Activated CD4-positive, alpha-beta T cell treated with anti-CD3 and anti-CD28 coated beads, Interleukin-2, amount 50 U/mL, for 24 hours (primary cell): ENCODE results near the gene SERF2.
"Not testable (repeated sequence)": the region's sequence is repeated elsewhere in the genome, so short reads cannot be mapped to it uniquely, and the experiment has no call there.

Experiments used
- DNase-seq, 2 donors: peaks; one replicate each; pipeline ENCODE4 v3.0.0-alpha.2; 2020; ENCODE audit warnings: low read depth in 1 of 2, low spot score in 1 of 2

The SERF2 gene

DNA sequence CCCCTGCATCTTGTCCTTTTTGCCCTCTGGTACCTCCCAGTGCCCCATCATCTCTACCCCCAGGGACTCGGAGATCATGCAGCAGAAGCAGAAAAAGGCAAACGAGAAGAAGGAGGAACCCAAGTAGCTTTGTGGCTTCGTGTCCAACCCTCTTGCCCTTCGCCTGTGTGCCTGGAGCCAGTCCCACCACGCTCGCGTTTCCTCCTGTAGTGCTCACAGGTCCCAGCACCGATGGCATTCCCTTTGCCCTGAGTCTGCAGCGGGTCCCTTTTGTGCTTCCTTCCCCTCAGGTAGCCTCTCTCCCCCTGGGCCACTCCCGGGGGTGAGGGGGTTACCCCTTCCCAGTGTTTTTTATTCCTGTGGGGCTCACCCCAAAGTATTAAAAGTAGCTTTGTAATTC is 1.5 kb downstream of the SERF2 start:
- DNase-seq, result no peak

DNA sequence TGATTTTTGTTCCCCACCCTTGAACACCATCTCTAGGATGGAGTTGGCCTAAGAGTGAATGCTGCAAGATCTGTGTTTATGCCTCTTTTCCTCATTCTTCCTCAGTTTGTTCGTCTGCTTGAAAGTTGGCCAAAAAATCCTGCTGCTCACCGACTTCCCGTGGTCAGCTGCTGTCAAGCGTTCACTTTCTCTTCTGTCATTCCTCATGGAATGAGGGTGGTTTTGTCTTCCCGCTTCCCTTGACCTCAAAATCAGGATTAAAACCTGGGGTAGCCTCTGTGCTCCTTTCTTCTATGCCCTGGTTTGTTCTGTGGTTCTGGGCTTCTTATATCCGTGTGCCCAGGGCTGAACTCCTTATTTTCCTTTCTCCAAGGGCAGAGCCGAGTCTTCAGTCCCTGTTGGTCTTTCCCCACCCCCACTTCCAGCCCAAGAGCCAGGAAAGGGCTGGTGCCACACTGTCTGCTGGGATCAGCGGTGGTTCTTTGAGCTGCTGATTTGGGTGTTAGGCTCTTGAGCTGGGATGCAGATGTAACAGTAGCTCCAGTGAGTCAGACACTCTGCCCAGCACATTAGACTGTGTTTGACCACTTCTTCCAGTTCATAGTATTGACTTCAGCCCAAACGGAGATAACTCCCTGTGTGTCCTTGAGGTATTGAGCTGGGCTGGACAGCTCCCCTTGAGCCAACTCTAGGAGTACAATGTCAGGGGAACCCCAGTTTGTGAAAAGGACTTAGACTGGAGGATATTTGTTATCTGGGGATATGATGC is 2.3 kb downstream of the SERF2 start:
- DNase-seq, result no peak

DNA sequence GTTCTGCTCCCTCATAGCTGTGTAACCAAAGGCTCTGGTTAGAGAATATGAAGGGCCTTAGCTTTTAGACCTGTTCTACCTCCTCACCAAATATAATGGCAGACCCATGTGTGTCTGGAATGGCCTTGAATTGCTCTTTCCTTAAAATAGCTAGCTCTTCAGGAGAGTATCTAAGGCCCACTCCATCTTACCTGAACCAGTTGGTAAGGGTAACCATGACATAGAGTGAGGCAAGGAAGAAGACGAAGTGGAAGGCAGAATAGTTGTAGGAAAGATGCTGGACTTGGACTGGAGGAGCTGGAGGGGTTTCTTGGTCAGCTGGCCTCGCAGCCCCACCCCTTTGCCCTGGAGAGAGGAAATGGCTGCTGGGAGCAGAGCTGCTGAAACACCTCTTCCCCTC is 3.1 kb downstream of the SERF2 start:
- no peak for DNase-seq

DNA sequence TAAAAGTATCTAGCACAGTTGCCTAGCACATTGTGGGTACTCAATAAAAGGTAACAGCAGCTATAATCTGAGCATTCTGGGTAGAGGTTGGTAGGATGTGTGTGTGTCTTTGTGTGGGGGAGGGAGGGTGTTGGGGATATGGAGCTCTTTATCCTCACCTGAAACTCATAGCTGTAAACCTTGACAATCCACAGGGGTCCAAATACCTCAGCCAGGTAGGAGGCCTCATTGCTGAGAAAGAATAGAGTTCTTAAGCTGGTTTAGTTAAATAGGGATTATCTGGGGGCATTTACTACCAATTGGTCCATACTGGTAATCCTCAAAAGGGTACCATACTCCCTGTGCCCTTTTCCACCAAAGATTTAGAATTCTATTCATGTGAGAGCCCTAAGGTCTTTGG is 3.9 kb downstream of the SERF2 start:
- DNase-seq, result no peak

DNA sequence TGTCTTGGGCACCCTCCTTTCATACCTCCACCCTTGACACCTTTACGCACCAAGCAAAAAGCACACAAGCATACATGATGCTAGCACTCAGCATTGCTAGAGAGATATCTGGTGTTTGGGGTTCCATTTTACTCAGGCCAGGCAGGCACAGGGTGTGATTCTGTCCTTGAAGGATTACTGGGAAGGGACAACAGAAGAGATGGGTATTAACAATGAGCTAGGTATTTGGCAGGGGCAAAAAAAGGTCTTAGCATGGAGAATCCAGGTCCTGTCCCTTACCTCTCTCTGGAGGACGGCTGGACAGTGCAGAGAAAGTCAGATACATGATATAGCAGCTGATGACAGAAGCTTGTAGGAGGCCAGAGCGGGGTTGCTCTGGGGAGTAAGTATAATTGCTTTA is 4.4 kb downstream of the SERF2 start:
- DNase-seq, result no peak

DNA sequence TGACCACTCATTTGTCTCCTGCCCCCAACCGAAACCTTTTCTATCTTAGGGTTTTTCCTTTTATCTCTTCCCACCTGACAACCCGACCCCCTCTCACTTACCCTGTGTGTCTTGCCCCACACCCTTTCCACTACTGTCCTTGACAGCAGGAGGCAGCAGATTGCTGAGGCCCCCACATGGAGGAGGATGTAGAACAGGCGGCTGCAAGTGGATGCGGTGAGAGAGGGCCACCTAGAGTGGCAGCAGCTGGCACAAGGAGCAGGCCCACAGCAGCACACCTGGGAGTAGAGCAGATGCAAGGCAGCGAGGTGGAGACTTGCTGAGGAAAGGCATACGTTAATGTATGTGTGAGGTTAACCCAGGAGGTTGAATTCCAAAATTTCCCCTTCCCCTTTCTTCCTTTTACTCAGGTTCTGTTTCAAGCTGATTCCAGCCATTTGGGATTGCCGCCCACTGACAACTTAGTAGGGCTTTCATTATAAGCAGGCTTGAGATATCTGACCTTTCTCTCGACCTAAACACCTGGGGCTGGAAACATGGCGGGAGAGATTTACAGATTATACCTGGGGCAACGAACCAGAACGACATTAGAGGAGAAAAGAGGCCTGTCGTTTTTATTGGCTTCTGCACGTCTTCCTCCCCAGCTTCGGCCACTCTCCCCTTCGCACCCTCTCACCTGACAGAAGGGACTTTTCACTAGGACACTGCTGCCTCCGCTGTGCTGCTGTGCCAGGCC is 7.3 kb downstream of the SERF2 start:
- DNase-seq, result no peak

DNA sequence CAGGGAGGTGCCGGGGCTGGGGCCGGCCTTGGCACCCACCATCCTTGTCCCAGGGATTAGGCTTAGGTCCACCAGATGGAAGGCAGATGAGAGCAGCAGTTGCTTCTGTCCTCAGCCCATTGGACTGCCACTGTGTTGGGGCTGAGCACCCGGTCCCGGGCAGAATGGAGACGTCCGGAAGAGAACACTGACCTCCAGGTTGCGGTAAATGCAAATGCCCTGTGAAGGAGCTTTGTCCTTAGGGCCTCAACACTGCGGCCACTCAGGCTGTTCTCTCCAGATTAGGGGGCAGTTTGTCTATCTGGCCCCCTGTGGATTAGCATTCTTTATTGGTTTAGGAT is 7.8 kb downstream of the SERF2 start, which contains the start of gene SERINC4:
SERINC4 (minus strand) TSS at position 276 of the 341 bp plus-strand sequence; CDS start at position 42, 234 bp downstream.
- DNase-seq, result no peak

DNA sequence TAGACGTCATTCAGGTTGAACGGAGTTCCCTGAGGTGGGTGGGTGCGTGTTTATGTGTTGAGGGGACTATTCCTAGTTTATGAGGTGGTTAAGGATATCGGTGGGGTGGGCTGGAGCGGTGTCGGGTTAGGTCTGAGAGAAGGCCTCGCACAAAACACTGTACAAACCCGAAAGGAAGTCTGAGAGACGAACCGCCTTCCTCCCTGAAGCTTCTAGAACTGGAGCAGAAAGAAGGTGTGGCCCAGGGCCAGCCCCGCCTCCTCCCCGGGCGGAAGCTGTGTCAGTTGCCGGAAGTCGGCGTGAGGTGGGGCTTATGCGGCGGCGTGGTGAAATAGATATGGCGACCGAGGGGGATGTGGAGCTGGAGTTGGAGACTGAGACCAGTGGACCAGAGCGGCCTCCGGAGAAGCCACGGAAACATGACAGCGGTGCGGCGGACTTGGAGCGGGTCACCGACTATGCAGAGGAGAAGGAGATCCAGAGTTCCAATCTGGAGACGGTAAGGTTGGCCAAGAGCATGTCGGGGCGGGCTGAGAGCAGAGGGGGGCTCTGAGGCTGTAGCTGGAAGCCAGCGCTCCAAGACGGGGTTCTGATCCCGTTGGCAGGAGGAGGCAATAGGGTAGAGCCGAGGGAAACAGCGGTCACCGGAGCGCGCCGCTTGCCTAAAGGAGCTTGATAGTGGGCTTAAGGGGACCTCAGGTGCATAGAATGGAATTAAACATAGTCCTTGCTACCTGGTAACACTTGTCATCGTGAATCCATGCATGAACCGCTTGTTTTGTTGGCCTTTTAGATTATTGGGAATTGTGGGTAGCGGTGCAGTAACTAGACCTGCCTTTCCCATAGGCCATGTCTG is 8.4 kb downstream of the SERF2 start, which contains the start of gene HYPK:
HYPK (plus strand) TSS at position 314 of the 856 bp plus-strand sequence; CDS start at position 338, 24 bp downstream.
- DNase-seq, result peak; percentile 81 to 88

DNA sequence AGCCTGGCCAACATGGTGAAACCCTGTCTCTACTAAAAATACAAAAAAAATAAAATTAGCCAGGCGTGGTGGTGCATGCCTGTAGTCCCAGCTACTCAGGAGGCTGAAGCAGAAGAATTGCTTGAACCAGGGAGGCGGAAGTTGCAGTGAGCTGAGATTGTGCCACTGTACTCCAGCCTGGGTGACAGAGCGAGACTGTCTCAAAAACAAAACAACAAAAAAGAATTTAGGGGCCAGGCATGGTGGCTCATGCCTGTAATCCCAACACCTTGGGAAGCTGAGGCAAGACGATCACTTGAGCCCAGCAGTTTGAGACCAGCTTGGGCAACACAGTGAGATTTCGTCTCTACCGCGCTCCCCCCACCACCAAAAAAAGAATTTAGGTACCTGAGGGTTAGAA is 10.6 kb downstream of the SERF2 start:
- not testable (repeated sequence) for DNase-seq

DNA sequence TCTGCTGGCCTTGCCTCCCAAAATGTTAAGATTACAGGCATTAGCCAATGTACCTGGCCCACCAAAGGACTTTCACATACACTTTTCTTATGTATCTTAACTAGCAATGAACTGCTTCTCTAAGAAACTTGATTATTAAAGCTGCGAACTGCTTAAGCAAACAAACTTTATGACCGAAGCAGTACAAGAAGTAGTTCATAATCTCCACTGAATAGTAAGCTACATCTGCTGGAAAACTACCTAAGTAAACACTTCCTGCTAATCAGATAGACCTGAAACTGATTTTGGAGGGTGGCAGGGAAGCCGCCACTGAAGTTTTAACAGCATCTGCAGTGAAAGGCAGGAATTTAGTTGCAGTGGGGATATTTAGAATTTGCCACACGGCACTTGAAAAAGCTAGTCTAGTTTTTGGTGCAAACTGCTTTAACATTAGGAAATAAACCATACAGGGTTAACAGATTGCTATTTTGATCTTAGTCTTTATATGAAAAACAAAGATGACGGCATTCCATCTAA is 16.4 kb downstream of the SERF2 start:
- DNase-seq, result no peak

DNA sequence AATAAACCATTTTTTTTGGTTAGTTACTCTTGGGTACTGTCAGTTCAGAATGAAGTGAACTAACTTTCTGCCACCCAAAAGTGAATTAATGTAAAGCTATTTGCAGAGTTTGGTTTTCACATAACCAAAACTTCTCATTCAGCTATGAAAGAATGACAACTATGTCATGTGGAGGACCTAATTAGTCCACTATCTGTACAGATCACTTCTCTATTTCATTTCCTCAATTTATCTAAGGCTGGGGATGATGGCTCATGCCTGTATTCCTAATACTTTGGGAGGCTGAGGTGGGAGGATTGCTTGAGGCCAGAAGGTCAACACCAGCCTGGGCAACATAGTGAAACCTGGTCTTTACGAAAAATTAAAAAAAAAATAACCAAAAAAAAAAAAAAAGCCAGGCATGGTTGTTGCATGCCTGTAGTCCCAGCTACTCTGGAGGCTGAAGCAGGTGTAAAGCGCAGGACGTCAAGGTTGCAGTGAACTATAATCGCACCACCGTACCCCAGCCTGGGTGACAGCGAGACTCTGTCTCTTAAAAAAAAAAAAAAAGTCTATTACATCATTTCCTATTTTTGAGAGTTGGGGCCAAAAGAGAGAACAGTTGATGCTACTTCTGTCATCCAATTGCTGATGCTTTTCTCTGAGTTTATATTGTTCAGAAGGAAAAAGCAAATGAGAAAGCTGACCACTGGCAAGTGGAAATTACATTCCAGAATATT is 17.0 kb downstream of the SERF2 start:
- DNase-seq, result no peak

DNA sequence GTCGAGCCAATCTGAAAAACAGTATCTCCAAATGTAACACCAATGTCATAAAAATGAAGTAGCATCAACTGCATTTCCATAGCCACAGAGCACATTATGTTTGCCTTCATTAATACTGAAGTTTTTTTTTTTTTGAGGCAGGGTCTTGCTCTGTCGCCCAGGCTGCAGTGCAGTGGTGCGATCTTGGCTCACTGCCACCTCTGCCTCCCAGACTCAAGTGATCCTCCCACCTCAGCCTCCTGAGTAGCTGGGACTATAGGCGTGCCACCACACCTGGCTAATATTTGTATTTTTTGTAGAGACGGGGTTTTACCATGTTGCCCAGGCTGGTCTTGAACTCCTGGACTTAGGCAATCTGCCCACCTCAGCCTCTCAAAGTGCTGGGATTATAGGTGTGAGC is 22.9 kb downstream of the SERF2 start:
- DNase-seq, result not testable (repeated sequence)

DNA sequence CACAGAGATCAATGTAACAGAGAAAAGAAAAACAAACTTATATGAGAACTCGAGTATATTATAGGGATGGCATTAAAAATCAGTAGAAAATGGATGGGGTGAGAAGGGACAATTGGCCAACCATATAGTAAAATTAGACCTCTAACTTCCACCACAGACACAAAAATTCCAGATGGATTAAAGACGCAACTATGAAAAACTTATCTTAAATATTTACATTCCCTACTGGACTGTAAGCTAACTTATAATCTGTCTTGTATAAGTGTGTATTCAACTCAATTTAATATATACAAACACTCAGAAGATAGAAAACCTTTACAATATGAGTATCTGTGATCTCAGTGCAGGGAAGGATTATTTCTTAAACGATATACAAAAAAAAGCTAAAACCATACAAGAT is 29.4 kb downstream of the SERF2 start:
- DNase-seq, result no peak

DNA sequence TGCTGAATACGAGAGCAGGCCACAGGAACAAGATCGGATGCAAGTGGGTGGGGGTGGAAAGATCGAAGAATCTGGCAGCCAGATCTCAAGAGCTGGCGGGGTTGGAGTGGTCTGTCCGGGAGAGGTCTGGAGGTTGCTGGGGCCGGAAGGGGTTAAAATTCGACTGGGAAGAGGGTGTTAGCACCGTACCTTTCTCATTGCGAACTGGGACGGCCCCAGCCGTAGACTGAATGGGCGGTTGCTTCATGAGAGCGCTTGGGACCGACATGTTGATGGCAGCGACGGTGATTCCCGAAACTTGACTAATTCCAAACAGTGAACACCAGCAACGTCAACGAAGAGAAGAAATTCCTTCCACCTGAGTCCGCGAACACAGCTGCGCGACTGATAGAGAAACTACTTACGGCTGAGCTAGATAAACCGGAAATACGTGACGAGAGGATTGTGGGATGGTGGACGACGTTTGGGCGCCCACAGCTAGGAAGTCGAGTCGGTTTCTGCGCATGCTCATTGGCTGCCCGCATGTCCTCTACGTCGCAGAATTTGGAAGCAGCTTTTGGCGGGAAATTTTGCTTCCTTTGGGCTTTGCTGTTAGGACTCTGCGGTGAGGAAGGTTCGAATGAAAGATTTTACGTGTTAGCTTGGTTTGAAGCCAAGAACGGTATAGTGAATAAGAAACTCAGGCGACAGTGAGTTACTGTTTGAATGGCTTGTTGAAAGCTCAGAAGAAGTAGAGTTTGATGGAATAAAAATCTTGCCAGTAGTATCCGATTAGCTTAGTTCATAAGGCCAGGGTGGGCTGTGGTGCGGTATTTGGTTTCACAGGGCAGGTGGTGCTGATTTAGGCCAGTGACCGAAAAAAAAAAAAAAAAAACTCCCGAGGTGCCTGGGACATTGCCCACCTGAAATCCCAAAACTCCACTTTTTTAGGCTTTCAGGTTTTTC is 32.5 kb downstream of the SERF2 start, which contains the start of gene MFAP1:
MFAP1 (minus strand) TSS at position 389 of the 945 bp plus-strand sequence; CDS start at position 268, 121 bp downstream.
- peak; percentile 70 to 95 for DNase-seq

DNA sequence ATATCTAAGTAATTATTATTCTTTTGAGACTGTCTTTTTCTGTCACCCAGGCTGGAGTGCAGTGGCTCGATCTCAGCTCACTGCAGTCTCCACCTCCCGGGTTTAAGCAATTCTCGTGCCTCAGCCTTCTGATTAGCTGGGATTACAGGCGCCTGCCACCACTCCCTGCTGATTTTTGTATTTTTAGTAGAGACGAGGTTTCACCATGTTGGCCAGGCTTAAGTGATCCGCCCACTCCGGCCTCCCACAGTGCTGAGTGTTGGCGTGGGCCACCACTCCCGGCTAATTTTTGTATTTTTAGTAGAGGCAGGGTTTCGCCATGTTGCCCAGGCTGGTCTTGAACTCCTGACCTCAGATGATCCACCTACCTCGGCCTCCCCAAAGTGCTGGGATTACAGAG is 33.2 kb downstream of the SERF2 start:
- not testable (repeated sequence) for DNase-seq

DNA sequence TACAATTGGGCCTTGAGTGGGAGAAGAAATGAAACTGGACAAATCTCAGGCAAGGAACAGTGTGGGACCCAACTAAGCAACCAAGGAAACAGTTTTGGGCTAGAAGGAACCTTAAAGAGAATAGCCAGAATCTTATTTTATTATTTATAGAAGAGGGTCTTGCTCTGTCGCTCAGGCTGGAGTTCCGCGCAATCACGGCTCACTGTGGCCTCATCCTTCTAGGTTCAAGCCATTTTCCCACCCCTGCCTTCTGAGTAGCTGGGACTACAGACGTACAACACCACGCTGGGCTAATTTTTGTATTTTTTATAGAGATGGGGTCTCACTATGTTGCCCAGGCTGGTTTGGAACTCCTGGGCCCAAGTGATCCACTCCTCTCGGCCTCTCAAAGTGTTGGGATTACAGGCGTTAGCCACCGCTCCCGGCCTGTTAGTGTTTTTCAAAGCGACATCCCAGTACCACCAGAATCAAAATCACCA is 33.9 kb downstream of the SERF2 start:
- DNase-seq, result no peak

DNA sequence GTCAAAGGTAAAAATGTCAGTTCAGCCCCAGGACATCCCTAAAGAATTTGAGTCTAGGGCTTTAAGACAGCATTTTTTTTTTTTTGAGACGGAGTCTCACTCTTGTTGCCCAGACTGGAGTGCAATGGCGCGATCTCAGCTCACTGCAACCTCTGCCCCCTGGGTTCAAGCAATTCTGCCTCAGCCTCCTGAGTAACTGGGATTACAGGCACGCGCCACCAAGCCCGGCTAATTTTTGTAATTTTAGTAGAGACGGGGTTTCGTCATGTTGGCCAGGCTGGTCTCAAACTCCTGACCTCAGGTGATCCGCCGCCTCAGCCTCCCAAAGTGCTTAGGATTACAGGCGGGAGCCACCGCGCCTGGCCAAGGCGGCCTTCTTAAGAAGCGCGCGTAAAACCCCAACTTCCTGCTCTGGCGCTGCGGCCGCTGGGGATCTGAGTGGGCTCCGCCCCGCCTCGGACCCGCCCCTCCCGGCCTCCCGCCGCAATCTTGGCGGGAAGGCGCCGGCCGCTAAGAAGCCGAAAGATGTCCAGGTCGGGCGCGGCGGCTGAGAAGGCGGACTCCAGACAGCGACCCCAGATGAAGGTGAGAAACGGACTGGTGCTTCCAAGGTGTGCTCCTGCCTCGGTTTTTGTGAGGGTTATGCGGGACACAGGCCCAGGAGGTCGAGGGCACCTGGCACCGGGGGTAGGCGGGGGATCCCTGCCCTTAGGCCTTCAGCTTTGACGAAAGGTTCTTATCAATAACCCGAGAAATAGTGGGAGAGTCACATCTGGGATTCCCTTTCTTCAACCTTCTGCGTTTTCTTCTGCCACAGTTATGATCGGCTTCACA is 34.6 kb downstream of the SERF2 start, which contains the start of gene WDR76:
WDR76 (plus strand) TSS at position 495 of the 834 bp plus-strand sequence; CDS start at position 526, 31 bp downstream.
- peak; percentile 42 to 72 for DNase-seq

DNA sequence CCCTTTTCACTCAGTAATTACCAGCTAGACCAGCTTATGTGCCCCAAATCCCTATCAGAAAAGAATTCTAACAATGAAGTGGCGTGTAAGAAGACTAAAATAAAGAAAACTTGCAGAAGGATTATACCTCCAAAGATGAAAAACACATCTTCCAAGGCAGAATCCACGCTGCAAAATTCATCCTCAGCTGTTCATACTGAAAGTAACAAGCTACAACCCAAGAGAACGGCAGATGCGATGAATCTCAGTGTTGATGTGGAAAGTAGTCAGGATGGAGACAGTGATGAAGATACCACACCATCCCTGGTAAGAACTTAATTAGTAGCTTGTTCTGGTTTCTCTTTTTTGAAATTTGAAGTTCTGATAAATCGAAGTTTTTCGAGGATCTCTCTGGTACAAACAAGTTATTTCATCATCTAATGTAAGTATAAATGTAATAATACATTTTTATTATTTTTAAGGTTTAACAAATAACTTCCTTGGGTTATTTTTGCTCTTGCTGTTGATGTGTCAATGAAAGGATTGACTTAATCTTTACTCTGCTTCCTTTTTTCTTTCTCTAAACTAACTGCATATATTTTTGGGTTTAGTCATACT is 36.0 kb downstream of the SERF2 start:
- peak in 1 of 2 donors; percentile 27 for DNase-seq
